ENCODE results near the gene DOCK1. TPM values are rescaled to one million over a fixed set of nuclear protein-coding genes. Genes with fewer than 3 reads are reported as not detected.
"Not testable (repeated sequence)": the region's sequence is repeated elsewhere in the genome, so short reads cannot be mapped to it uniquely, and the experiment has no call there.

The DOCK1 gene
- total and polyA plus RNA-seq, 8 donors, result 46.4 to 77.7 (median 71.3) TPM

DNA sequence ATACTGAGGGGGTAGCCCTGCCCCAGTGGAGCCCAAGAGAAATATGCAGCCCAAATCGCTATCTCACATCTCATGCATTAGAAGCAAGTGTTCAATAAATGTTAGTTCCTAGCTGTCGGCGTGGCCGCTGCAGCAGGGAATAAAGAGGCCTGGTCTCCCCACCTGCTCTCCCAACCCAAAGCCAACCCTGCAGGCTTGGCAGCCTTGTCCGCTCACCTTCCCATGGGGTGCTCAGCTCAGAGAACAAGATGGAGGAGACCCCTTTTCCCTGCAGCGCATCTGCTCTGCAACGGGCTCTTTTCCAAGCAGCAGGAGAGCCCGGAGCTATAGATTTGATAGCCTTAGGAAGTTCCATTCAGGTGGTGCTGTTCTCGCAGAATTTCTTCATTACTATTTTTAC lies 12.0 kb upstream of the DOCK1 start:
- H3K36me3 ChIP-seq, result no peaks in the 10 kb centered on the region
- TF ChIP-seq, protein P1, sequence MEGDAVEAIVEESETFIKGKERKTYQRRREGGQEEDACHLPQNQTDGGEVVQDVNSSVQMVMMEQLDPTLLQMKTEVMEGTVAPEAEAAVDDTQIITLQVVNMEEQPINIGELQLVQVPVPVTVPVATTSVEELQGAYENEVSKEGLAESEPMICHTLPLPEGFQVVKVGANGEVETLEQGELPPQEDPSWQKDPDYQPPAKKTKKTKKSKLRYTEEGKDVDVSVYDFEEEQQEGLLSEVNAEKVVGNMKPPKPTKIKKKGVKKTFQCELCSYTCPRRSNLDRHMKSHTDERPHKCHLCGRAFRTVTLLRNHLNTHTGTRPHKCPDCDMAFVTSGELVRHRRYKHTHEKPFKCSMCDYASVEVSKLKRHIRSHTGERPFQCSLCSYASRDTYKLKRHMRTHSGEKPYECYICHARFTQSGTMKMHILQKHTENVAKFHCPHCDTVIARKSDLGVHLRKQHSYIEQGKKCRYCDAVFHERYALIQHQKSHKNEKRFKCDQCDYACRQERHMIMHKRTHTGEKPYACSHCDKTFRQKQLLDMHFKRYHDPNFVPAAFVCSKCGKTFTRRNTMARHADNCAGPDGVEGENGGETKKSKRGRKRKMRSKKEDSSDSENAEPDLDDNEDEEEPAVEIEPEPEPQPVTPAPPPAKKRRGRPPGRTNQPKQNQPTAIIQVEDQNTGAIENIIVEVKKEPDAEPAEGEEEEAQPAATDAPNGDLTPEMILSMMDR (IDR thresholded peaks at IDR 0.05), result no peak
- ATAC-seq, result no peak

DNA sequence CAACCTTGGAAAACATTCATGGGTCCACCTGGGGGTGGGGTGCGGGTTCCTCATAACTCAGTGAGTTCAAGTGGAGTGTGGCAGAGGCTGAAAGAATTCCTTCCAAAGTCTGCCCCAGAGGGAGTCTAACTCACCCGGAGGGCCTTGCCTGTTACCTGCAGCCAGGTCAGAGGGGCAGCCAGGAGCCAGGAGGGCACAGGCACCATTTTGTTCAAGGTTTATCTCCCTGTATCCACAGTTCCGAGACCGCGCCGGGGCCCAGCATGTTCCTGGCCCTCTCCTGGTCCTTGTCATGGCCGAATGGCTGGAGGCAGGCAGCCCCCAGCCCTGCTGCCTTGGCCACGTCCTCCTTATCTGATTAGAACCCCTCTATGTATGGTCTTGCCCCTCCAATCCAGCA lies 11.4 kb upstream of the DOCK1 start:
- Histone ChIP-seq H3K36me3 (no peaks in the 10 kb centered on the region), H3K4me1 (no peaks in the 10 kb centered on the region), H3K27ac (no peak overlapping the region), H3K4me3 (no peak overlapping the region), H3K27me3 (no peaks in the 10 kb centered on the region), H3K9me3 (peaks cover 0 to 4% of the 10 kb centered on the region in 2 donors)
- ATAC-seq, result no peak
- DNase-seq, result no peak
- TF ChIP-seq, protein P1 (IDR thresholded peaks at IDR 0.05), result no peak
- intact Hi-C loops (cut with DNase I), result no loop called here

More for the DNA sequence above, 12.0 kb upstream of the DOCK1 start:
- intact Hi-C loops (cut with DNase I), result no loop called here
- DNase-seq, result no peak
- Histone ChIP-seq H3K4me3 (no peak overlapping the region), H3K27me3 (no peaks in the 10 kb centered on the region), H3K27ac (no peak overlapping the region), H3K4me1 (no peaks in the 10 kb centered on the region), H3K9me3 (peaks cover 0 to 4% of the 10 kb centered on the region in 2 donors)

DNA sequence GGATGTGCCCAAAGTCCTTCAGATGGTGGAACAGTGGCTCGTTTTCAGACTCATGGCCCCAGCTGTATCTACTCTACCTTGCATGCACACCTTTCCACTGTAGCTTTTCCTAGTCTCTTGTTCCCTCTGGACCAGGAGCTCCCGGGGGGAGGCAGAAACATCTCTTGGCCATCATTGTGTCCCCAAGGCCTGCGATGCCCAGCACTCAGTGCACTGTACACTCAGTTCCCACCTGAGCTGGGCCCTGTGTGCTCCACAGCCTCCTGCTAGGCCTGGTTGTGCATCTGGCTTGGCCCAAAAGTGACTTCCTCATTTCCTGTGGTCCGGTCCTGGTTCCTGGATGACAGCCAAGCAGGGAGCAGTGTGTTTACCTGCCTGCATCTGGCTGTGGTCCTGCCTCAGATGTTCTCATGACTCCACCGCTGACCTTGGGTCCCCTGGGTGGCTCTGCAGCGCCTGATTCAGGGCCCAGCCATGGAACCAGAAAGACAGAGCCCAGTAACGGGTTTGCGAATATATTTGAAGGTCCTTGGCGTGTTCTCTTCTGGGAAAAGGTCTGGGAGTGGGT lies 9.9 kb upstream of the DOCK1 start:
- intact Hi-C loops (cut with DNase I), result no loop called here
- no peaks in the 10 kb centered on the region for H3K27me3 ChIP-seq
- ATAC-seq, result no peak

DNA sequence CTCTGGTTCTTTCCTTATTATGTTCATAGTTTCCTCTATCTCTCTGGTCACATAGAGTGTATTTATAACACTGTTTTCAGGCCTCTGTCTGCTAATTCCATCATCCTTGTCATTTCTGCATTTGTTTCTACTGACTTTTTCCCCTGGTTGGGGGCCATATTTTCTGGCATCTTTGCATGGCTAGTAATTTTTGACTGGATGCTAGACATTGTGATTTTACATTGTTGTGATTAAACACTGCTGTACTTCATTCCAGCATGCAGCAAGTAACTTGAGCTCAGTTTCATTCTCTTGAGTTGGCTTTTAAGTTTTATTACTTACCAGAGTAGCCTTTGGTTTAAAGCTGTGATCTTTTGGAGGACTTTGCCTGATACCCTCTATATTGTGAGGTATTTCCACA lies 6.8 kb upstream of the DOCK1 start:
- H3K4me3 ChIP-seq, result no peak overlapping the region
- DNase-seq (no peak), ATAC-seq (no peak)
- intact Hi-C loops (cut with DNase I), result no loop called here
- TF ChIP-seq, protein P1 (IDR thresholded peaks at IDR 0.05), result no peak
- H3K36me3 ChIP-seq, result no peaks in the 10 kb centered on the region
- H3K9me3 ChIP-seq, result peaks cover 0 to 9% of the 10 kb centered on the region in 2 donors
- H3K27ac ChIP-seq, result no peak overlapping the region
- H3K27me3 ChIP-seq, result peaks cover 0 to 4% of the 10 kb centered on the region in 2 donors
- H3K4me1 ChIP-seq, result no peaks in the 10 kb centered on the region

More for the DNA sequence above, 9.9 kb upstream of the DOCK1 start:
- Histone ChIP-seq H3K27ac (no peak overlapping the region), H3K36me3 (no peaks in the 10 kb centered on the region), H3K4me3 (no peak overlapping the region), H3K4me1 (no peaks in the 10 kb centered on the region), H3K9me3 (peaks cover 0 to 9% of the 10 kb centered on the region in 2 donors)
- DNase-seq, result no peak
- TF ChIP-seq, protein P1 (IDR thresholded peaks at IDR 0.05), result no peak

DNA sequence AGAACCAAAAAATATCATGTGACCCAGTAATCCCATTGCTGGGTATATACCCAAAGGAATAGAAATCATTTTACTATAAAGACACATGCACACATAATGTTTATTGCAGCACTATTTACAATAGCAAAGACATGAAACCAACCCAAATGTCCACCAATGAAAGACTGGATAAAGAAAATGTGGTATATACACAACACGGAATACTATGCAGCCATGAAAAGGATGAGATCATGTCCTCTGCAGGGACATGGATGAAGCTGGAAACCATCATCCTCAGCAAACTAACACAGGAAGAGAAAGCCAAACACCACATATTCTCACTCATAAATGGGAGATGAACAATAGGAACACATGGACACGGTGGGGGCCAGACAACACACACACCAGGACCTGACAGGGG lies 5.7 kb upstream of the DOCK1 start:
- DNase-seq; intact Hi-C loops (cut with DNase I); ATAC-seq; H3K9me3 ChIP-seq; H3K27ac ChIP-seq; H3K36me3 ChIP-seq; H3K4me1 ChIP-seq; H3K4me3 ChIP-seq: not testable (repeated sequence)
- peaks cover 0 to 14% of the 10 kb centered on the region in 2 donors for H3K27me3 ChIP-seq

DNA sequence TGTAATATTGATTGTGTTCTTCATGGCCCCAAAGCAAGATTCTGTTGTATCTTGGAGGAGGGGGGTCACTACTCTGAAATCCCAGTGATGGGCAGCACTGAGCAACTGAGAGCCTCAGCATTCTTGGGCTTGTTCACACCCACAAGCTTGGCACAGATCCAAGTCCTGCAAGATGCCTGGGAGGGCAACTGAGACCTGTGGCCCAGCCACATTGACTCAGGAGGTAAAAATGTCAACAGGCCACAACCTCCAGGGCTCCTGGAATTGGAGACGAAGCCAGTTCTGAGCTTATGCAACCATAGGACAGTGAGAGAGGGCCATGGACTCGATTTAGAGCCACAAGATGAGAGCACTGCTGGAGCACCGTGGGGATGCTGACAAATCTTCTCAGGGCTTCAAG lies 3.1 kb upstream of the DOCK1 start:
- intact Hi-C loops (cut with DNase I), result no loop called here
- peaks cover 0 to 9% of the 10 kb centered on the region in 2 donors for H3K9me3 ChIP-seq
- no peaks in the 10 kb centered on the region for H3K36me3 ChIP-seq
- H3K4me1 ChIP-seq, result peaks cover 11 to 23% of the 10 kb centered on the region in 2 donors
- no peak overlapping the region for H3K27ac ChIP-seq
- TF ChIP-seq, protein P1 (IDR thresholded peaks at IDR 0.05), result no peak
- ATAC-seq, result no peak
- H3K4me3 ChIP-seq, result no peak overlapping the region
- peaks cover 0 to 34% of the 10 kb centered on the region in 2 donors for H3K27me3 ChIP-seq
- DNase-seq, result no peak
